ENCODE data around the gene PPIC. TPM values are rescaled to one million over a fixed set of nuclear protein-coding genes. Genes with fewer than 3 reads are reported as not detected.

PPIC gene
- total RNA-seq, 1 experiment from 2014 or later, result 45.8 TPM

DNA sequence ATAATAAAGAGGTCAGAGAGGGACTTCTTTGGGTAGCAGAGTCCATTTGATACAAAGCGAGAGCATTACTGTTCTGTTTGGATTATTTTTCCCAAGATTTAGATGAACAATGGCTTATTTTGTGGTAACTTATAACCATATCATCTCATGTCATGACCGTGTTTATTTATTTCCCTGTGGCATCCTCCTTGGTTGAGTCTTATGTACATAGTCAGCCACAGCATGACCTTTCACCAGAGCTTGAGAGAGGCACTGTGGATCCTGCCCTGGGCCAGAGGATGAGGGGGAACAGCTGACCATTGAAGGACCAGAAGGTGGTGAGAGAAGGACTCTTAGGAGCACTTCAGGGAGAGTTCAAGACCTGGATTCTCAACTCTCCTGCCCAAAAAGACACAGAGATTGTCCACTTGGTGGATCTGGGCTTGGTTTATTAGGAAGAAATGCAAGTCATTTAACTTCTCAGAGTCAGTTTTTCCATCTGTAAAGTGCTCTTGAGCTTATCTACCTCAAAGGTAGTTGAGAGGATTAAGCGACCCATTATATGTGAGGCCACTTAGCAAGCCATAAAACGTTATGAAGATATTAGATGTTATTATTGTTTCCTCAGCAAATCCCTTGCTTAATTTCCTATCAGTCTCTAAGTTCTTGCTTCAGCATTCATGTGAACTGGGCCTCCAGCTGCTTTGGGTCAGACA is 51.4 kb downstream of the PPIC start:
- CTCF ChIA-PET, result no interaction called here
- H3K4me1 ChIP-seq (ENCODE audit: control insufficient read depth, insufficient read depth, low read length), result no peaks in the 10 kb centered on the region
- BruUV-seq (replicated peaks), result no TSS peak
- POLR2A ChIA-PET, result no interaction called here
- no peaks in the 10 kb centered on the region for H3K27me3 ChIP-seq (ENCODE audit: control insufficient read depth, insufficient read depth, low read length)
- H3K27ac ChIP-seq (ENCODE audit: low read length), result no peak overlapping the region
- no peaks in the 10 kb centered on the region for H3K9me3 ChIP-seq (ENCODE audit: control insufficient read depth, insufficient read depth, low read depth, low read length)
- H3K36me3 ChIP-seq (ENCODE audit: control insufficient read depth, insufficient read depth, low read length), result no peaks in the 10 kb centered on the region
- intact Hi-C loops (cut with micrococcal nuclease; ENCODE audit: unreplicated experiment) (no loop called here), in situ Hi-C loops (cut with HindIII; ENCODE audit: low pct_unique_long_range_greater_than_20kb, low sequenced_read_pairs) (no loop called here)
- TF ChIP-seq TCF7L2 (IDR thresholded peaks at IDR 0.05; ENCODE audit: low read depth, low read length) (no peak), SIN3A (IDR thresholded peaks at IDR 0.05; ENCODE audit: borderline replicate concordance, insufficient read depth, low read depth, low read length) (no peak), POLR2AphosphoS5 (IDR thresholded peaks at IDR 0.05; ENCODE audit: low read depth, low read length) (no peak)
- TF ChIP-seq, protein P1, sequence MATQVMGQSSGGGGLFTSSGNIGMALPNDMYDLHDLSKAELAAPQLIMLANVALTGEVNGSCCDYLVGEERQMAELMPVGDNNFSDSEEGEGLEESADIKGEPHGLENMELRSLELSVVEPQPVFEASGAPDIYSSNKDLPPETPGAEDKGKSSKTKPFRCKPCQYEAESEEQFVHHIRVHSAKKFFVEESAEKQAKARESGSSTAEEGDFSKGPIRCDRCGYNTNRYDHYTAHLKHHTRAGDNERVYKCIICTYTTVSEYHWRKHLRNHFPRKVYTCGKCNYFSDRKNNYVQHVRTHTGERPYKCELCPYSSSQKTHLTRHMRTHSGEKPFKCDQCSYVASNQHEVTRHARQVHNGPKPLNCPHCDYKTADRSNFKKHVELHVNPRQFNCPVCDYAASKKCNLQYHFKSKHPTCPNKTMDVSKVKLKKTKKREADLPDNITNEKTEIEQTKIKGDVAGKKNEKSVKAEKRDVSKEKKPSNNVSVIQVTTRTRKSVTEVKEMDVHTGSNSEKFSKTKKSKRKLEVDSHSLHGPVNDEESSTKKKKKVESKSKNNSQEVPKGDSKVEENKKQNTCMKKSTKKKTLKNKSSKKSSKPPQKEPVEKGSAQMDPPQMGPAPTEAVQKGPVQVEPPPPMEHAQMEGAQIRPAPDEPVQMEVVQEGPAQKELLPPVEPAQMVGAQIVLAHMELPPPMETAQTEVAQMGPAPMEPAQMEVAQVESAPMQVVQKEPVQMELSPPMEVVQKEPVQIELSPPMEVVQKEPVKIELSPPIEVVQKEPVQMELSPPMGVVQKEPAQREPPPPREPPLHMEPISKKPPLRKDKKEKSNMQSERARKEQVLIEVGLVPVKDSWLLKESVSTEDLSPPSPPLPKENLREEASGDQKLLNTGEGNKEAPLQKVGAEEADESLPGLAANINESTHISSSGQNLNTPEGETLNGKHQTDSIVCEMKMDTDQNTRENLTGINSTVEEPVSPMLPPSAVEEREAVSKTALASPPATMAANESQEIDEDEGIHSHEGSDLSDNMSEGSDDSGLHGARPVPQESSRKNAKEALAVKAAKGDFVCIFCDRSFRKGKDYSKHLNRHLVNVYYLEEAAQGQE (IDR thresholded peaks at IDR 0.05; ENCODE audit: insufficient read depth in 1 of 2, low read depth in 2 of 2, low read length in 1 of 2), result no peak
- TF ChIP-seq, protein P2, sequence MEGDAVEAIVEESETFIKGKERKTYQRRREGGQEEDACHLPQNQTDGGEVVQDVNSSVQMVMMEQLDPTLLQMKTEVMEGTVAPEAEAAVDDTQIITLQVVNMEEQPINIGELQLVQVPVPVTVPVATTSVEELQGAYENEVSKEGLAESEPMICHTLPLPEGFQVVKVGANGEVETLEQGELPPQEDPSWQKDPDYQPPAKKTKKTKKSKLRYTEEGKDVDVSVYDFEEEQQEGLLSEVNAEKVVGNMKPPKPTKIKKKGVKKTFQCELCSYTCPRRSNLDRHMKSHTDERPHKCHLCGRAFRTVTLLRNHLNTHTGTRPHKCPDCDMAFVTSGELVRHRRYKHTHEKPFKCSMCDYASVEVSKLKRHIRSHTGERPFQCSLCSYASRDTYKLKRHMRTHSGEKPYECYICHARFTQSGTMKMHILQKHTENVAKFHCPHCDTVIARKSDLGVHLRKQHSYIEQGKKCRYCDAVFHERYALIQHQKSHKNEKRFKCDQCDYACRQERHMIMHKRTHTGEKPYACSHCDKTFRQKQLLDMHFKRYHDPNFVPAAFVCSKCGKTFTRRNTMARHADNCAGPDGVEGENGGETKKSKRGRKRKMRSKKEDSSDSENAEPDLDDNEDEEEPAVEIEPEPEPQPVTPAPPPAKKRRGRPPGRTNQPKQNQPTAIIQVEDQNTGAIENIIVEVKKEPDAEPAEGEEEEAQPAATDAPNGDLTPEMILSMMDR (IDR thresholded peaks at IDR 0.05), result no peak
- ATAC-seq (no peak), DNase-seq (ENCODE audit: low read depth, low spot score) (no peak)
- no peak overlapping the region for H3K4me3 ChIP-seq (ENCODE audit: low read depth in 2 of 2, low read length in 2 of 2)

DNA sequence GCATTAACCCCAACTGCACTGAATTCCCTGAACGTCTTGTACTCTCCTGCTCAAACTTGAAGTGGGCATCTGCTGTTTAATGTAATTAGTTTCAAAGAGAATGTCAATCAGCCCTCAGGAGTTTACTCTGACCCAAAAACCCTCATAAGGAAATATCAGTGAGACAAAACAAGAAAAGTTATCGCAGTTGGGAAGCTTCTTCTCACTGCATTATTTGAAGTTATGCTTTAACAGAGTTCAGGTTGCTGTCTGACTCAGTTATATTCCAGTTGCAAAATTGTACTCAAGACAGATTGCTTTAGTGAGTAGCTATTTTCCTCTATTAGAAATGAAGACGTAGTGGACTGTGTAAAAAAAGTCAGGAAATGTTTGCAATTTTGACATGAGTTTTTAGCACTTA is 52.1 kb downstream of the PPIC start:
- Histone ChIP-seq H3K4me1 (ENCODE audit: control insufficient read depth, insufficient read depth, low read length) (no peaks in the 10 kb centered on the region), H3K4me3 (ENCODE audit: low read depth in 2 of 2, low read length in 2 of 2) (no peak overlapping the region), H3K27me3 (ENCODE audit: control insufficient read depth, insufficient read depth, low read length) (no peaks in the 10 kb centered on the region), H3K27ac (ENCODE audit: low read length) (no peak overlapping the region), H3K36me3 (ENCODE audit: control insufficient read depth, insufficient read depth, low read length) (no peaks in the 10 kb centered on the region), H3K9me3 (ENCODE audit: control insufficient read depth, insufficient read depth, low read depth, low read length) (no peaks in the 10 kb centered on the region)
- ATAC-seq (no peak), DNase-seq (ENCODE audit: low read depth, low spot score) (no peak)
- intact Hi-C loops (cut with micrococcal nuclease; ENCODE audit: unreplicated experiment), result no loop called here
- BruUV-seq (replicated peaks), result no TSS peak
- CTCF ChIA-PET, result no interaction called here
- POLR2A ChIA-PET, result no interaction called here
- no peak for TF ChIP-seq POLR2AphosphoS5 (IDR thresholded peaks at IDR 0.05; ENCODE audit: low read depth, low read length)
- TF ChIP-seq, protein P1 (IDR thresholded peaks at IDR 0.05; ENCODE audit: insufficient read depth in 1 of 2, low read depth in 2 of 2, low read length in 1 of 2), result no peak
- TF ChIP-seq, protein P2 (IDR thresholded peaks at IDR 0.05), result no peak
- TF ChIP-seq TCF7L2 (IDR thresholded peaks at IDR 0.05; ENCODE audit: low read depth, low read length), result no peak
- no peak for TF ChIP-seq SIN3A (IDR thresholded peaks at IDR 0.05; ENCODE audit: borderline replicate concordance, insufficient read depth, low read depth, low read length)
- in situ Hi-C loops (cut with HindIII; ENCODE audit: low pct_unique_long_range_greater_than_20kb, low sequenced_read_pairs), result no loop called here

Measured in Panc1 (cell line).